Nephron (organoid): Measurements from ENCODE around the gene DPP8.
A peak's percentile ranks its signal among the peaks of the same experiment; 100 is the strongest.

Experiments used
- H3K27ac Mint-ChIP-seq, 3 experiments: 2 replicates each; pipeline ENCODE4 v1.8.0; 2020; ENCODE audit warnings: mixed read lengths in 3 of 3, mild to moderate bottlenecking in 2 of 3, moderate library complexity in 1 of 3
- H3K27me3 Mint-ChIP-seq: 2 replicates; pipeline ENCODE4 v1.8.0; 2021; ENCODE audit warnings: low read depth, mild to moderate bottlenecking, moderate library complexity, mixed read lengths
- H3K36me3 Mint-ChIP-seq: 2 replicates; pipeline ENCODE4 v1.8.0; 2020; ENCODE audit warnings: low read depth, mixed read lengths
- H3K4me1 Mint-ChIP-seq: 2 replicates; pipeline ENCODE4 v1.8.0; 2020; ENCODE audit warnings: mixed read lengths
- H3K4me3 Mint-ChIP-seq, 3 experiments: 2 replicates each; pipeline ENCODE4 v1.8.0; 2020; ENCODE audit warnings: mild to moderate bottlenecking in 3 of 3, mixed read lengths in 3 of 3, moderate library complexity in 2 of 3
- H3K9me3 Mint-ChIP-seq: 2 replicates; pipeline ENCODE4 v1.8.0; 2020; ENCODE audit warnings: mixed read lengths
- CTCF ChIP-seq, 3 experiments: fragments of 200-600 bp; sonication (generic); IDR thresholded peaks; one replicate each; pipeline ENCODE4 v1.5.0; 2021; ENCODE audit warnings: antibody characterized with exemption in 3 of 3; ENCODE audit not compliant: unreplicated experiment in 3 of 3

Gene DPP8

DNA sequence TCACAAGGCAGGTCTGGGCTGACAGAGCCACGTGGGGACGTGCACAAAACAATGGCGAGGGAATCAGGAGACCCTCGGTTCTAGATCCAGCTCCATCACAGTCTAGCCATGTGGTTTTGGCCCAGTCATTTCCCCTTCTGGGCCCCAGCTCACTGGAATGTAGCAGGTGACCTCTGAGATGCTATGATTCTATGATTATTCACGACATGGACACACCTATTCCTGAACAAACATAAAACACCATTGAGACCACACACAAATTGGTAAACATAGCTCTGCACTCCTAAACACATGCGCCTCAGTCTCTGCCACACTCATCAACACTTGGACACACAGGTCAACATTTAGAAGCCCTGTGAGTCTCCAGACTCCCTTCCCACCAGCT lies 103.7 kb downstream of the DPP8 start:
- no peak for TF ChIP-seq CTCF (IDR thresholded peaks at IDR 0.05; ENCODE audit: unreplicated experiment in 3 of 3)
- H3K9me3 Mint-ChIP-seq, result no peaks in the 10 kb centered on the region
- peak overlapping the region; percentile 95 to 98 (median 97) for H3K27ac Mint-ChIP-seq
- H3K4me1 Mint-ChIP-seq, result peaks cover 84% of the 10 kb centered on the region
- peak overlapping the region in 1 of 3 experiments; percentile 39 for H3K4me3 Mint-ChIP-seq
- peaks cover 8% of the 10 kb centered on the region for H3K27me3 Mint-ChIP-seq
- peaks cover 3% of the 10 kb centered on the region for H3K36me3 Mint-ChIP-seq

- peaks cover 3% of the 10 kb centered on the region for H3K36me3 Mint-ChIP-seq
- peaks cover 82% of the 10 kb centered on the region for H3K4me1 Mint-ChIP-seq
- H3K27me3 Mint-ChIP-seq, result peaks cover 8% of the 10 kb centered on the region
- peak overlapping the region; percentile 69 to 97 (median 95) for H3K27ac Mint-ChIP-seq
- H3K9me3 Mint-ChIP-seq, result no peaks in the 10 kb centered on the region
- peak overlapping the region in 1 of 3 experiments; percentile 14 for H3K4me3 Mint-ChIP-seq
- no peak for TF ChIP-seq CTCF (IDR thresholded peaks at IDR 0.05; ENCODE audit: unreplicated experiment in 3 of 3)
These were observed 104.3 kb downstream of the DPP8 start for GRCh38 chr15:65413051-65413759.

DNA sequence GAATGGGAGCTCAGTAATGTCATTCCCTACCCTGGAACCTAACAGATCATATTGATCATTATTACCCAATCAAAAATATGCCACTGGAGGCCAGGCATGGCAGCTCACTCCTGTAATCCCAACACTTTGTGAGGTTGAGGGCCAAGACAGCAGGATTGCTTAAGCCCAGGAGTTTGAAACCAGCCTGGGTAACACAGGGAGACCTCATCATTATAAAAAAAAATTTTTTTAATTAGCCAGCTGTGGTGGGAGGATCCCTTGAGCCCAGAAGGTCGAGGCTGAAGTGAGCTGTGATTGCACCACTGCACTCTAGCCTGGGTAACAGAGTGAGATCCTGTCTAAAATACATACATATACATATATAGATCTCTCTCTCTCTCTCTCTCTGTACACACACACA lies 104.9 kb downstream of the DPP8 start:
- TF ChIP-seq CTCF (IDR thresholded peaks at IDR 0.05; ENCODE audit: unreplicated experiment in 3 of 3), result no peak
- H3K9me3 Mint-ChIP-seq, result no peaks in the 10 kb centered on the region
- peaks cover 7% of the 10 kb centered on the region for H3K36me3 Mint-ChIP-seq
- peaks cover 8% of the 10 kb centered on the region for H3K27me3 Mint-ChIP-seq
- H3K27ac Mint-ChIP-seq, result peak overlapping the region; percentile 69 to 97 (median 95)
- H3K4me1 Mint-ChIP-seq, result peaks cover 80% of the 10 kb centered on the region
- H3K4me3 Mint-ChIP-seq, result peak overlapping the region in 1 of 3 experiments; percentile 14

DNA sequence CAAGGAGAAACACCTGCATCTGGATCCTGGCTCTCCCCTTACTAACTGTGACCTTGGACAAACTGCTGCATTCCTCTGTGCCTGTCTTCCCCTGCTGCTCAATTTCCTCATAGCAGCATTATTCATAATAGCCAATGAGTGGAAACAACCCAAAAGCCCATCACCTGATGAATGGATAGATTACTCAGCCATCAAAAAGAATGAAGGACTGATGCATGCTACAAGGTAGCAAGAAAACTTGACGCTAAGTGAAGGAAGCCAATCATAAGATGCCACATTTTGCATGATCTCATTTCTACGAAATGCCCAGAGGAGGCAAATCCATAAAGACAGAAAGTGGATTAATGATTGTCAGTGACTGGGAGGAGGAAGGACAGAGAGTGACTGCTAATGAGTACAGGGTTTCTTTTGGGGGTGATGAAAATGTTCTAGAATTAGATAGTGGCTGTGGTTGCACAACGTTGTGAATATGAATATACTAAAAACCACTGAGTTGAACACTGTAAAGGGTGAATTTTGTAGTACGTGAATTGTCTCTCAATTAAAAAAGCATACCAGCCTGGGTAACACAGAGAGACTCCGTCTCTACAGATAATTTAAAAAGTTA lies 105.9 kb downstream of the DPP8 start:
- Mint-ChIP-seq H3K4me3 (no peak overlapping the region), H3K36me3 (peaks cover 7% of the 10 kb centered on the region), H3K27ac (peak overlapping the region; percentile 55 to 76 (median 73)), H3K27me3 (peaks cover 8% of the 10 kb centered on the region), H3K9me3 (no peaks in the 10 kb centered on the region), H3K4me1 (peaks cover 75% of the 10 kb centered on the region)
- TF ChIP-seq CTCF (IDR thresholded peaks at IDR 0.05; ENCODE audit: unreplicated experiment in 3 of 3), result no peak

GRCh38 chr15:65410972-65411371 lies 106.5 kb downstream of the DPP8 start:
- TF ChIP-seq CTCF (IDR thresholded peaks at IDR 0.05; ENCODE audit: unreplicated experiment in 3 of 3), result no peak
- peaks cover 76% of the 10 kb centered on the region for H3K4me1 Mint-ChIP-seq
- no peaks in the 10 kb centered on the region for H3K9me3 Mint-ChIP-seq
- peak overlapping the region in 2 of 3 experiments; percentile 55 to 76 for H3K27ac Mint-ChIP-seq
- H3K36me3 Mint-ChIP-seq, result peaks cover 12% of the 10 kb centered on the region
- peaks cover 8% of the 10 kb centered on the region for H3K27me3 Mint-ChIP-seq
- H3K4me3 Mint-ChIP-seq, result no peak overlapping the region
